IMR-90 (cell line): ENCODE data around the gene ADGRV1. TPM values are rescaled to one million over a fixed set of nuclear protein-coding genes. Genes with fewer than 3 reads are reported as not detected.

ENCODE experiments used
- ATAC-seq: fragments of 200-7000 bp; cut with Tn5 transposase; 2 replicates; pipeline ENCODE4 v1.9.1; 2020; ENCODE audit warnings: low read depth, mild to moderate bottlenecking, moderate library complexity
- BruUV-seq: library from RNA; stranded (reverse); fragments of 400-500 nt; replicated peaks from 2 replicates; lab custom pipeline; 2021; lab: Mats Ljungman, UMichigan
- CTCF ChIA-PET: fragments of 300-600 bp; formaldehyde crosslinking; extraction: SDS; loops from one replicate; lab custom pipeline; 2021; ENCODE audit warnings: antibody characterized with exemption; lab: Yijun Ruan, JAX
- POLR2A ChIA-PET: fragments of 300-600 bp; sonication (Branson Sonifier 250); formaldehyde crosslinking; loops from one replicate; lab custom pipeline; 2022; ENCODE audit warnings: antibody characterized with exemption; ENCODE audit not compliant: unreplicated experiment; lab: Charles Lee
- DNase-seq: peaks from one replicate; pipeline ENCODE4 v3.0.0; 2013
- H2AFZ ChIP-seq: replicated peaks from 2 replicates; pipeline ENCODE3; 2013; ENCODE audit warnings: low read length, mild to moderate bottlenecking; ENCODE audit not compliant: poor library complexity
- H2AK5ac ChIP-seq: 2 replicates; pipeline ENCODE4 v1.6.1; 2013; ENCODE audit warnings: low read depth, low read length, inconsistent platforms
- H2AK9ac ChIP-seq: replicated peaks from 2 replicates; pipeline ENCODE3; 2013; ENCODE audit warnings: mild to moderate bottlenecking, low read depth, low read length, moderate library complexity; ENCODE audit not compliant: poor library complexity
- H2BK120ac ChIP-seq: 2 replicates; pipeline ENCODE4 v1.6.1; 2013; ENCODE audit warnings: low read depth, low read length, inconsistent platforms
- H2BK15ac ChIP-seq: 3 replicates; pipeline ENCODE4 v1.6.1; 2013; ENCODE audit warnings: low read depth, low read length, inconsistent platforms
- H2BK20ac ChIP-seq: 2 replicates; pipeline ENCODE4 v1.6.1; 2013; ENCODE audit warnings: low read depth, mild to moderate bottlenecking, inconsistent platforms, low read length, moderate library complexity
- H2BK5ac ChIP-seq: 2 replicates; pipeline ENCODE4 v1.6.1; 2013; ENCODE audit warnings: mild to moderate bottlenecking, low read depth, low read length, inconsistent platforms; ENCODE audit not compliant: poor library complexity, severe bottlenecking
- H3K14ac ChIP-seq: replicated peaks from 2 replicates; pipeline ENCODE4 v1.6.1; 2013; ENCODE audit warnings: low read depth, low read length, inconsistent platforms
- H3K18ac ChIP-seq: 2 replicates; pipeline ENCODE4 v1.6.1; 2013; ENCODE audit warnings: low read depth, low read length, control low read depth
- H3K23ac ChIP-seq: 2 replicates; pipeline ENCODE4 v1.6.1; 2013; ENCODE audit warnings: low read depth, low read length, inconsistent platforms
- H3K27ac ChIP-seq: 2 replicates; pipeline ENCODE4 v1.5.1; 2013; ENCODE audit warnings: mild to moderate bottlenecking, control low read depth, low read length; ENCODE audit not compliant: insufficient read depth
- H3K27me3 ChIP-seq: 2 replicates; pipeline ENCODE4 v1.6.1; 2013; ENCODE audit warnings: low read length; ENCODE audit not compliant: control insufficient read depth, insufficient read depth
- H3K36me3 ChIP-seq: 2 replicates; pipeline ENCODE4 v1.6.1; 2013; ENCODE audit warnings: low read length, mixed read lengths; ENCODE audit not compliant: control insufficient read depth, insufficient read depth
- H3K4ac ChIP-seq: 2 replicates; pipeline ENCODE4 v1.6.1; 2013; ENCODE audit warnings: low read depth, low read length, inconsistent platforms
- H3K4me1 ChIP-seq: 2 replicates; pipeline ENCODE4 v1.6.1; 2013; ENCODE audit warnings: low read length, mixed read lengths; ENCODE audit not compliant: control insufficient read depth, insufficient read depth
- H3K4me2 ChIP-seq: 2 replicates; pipeline ENCODE4 v1.6.1; 2013; ENCODE audit warnings: low read depth, mild to moderate bottlenecking, control low read depth, low read length, moderate library complexity
- H3K4me3 ChIP-seq: 2 replicates; pipeline ENCODE4 v1.5.1; 2013; ENCODE audit warnings: low read depth, mild to moderate bottlenecking, control low read depth, low read length, moderate library complexity; ENCODE audit not compliant: insufficient read depth
- H3K56ac ChIP-seq: 2 replicates; pipeline ENCODE4 v1.6.1; 2013; ENCODE audit warnings: low read length, inconsistent platforms; ENCODE audit not compliant: insufficient read depth; ENCODE audit errors: extremely low read depth
- H3K79me1 ChIP-seq, 2 experiments: 2 replicates each; pipeline ENCODE4 v1.6.1; 2013; ENCODE audit warnings: low read length in 2 of 2, inconsistent platforms in 1 of 2, low read depth in 1 of 2
- H3K9ac ChIP-seq: 2 replicates; pipeline ENCODE4 v1.6.1; 2013; ENCODE audit warnings: low read depth, low read length, control low read depth
- H3K9me1 ChIP-seq: 2 replicates; pipeline ENCODE4 v1.6.1; 2013; ENCODE audit warnings: low read length, inconsistent platforms; ENCODE audit not compliant: insufficient read depth
- H3K9me3 ChIP-seq: 2 replicates; pipeline ENCODE4 v1.6.1; 2013; ENCODE audit warnings: low read length; ENCODE audit not compliant: control insufficient read depth, insufficient read depth
- H4K20me1 ChIP-seq: 2 replicates; pipeline ENCODE4 v1.6.1; 2013; ENCODE audit warnings: low read length, inconsistent platforms; ENCODE audit not compliant: insufficient read depth
- H4K5ac ChIP-seq: 2 replicates; pipeline ENCODE4 v1.6.1; 2013; ENCODE audit warnings: mild to moderate bottlenecking, low read depth, low read length, control low read depth
- H4K8ac ChIP-seq, 2 experiments: 2 replicates each; pipeline ENCODE4 v1.6.1; 2013; ENCODE audit warnings: low read depth in 2 of 2, low read length in 2 of 2, control low read depth in 1 of 2, inconsistent platforms in 1 of 2
- H4K91ac ChIP-seq: 2 replicates; pipeline ENCODE4 v1.6.1; 2013; ENCODE audit warnings: low read depth, low read length, inconsistent platforms; ENCODE audit not compliant: insufficient read depth
- BHLHE40 ChIP-seq: fragments of 150-350 bp; IDR thresholded peaks from 2 replicates; pipeline ENCODE4 v1.6.1; 2016; ENCODE audit warnings: mild to moderate bottlenecking, low read depth, low read length
- CEBPB ChIP-seq: IDR thresholded peaks from 2 replicates; pipeline ENCODE4 v1.6.1; 2012; ENCODE audit warnings: low read depth, low read length, improper control_type of control experiment
- CHD1 ChIP-seq: IDR thresholded peaks from 2 replicates; pipeline ENCODE4 v1.6.1; 2012; ENCODE audit warnings: low read depth, low read length, improper control_type of control experiment
- CTCF ChIP-seq: conservative IDR thresholded peaks from 2 replicates; pipeline ENCODE4 v1.5.1; 2012; ENCODE audit warnings: mild to moderate bottlenecking, low read depth, low read length, improper control_type of control experiment
- FOS ChIP-seq: fragments of 150-350 bp; IDR thresholded peaks from 2 replicates; pipeline ENCODE4 v1.6.1; 2016; ENCODE audit warnings: low read depth, low read length
- MAFK ChIP-seq: IDR thresholded peaks from 2 replicates; pipeline ENCODE4 v1.6.1; 2012; ENCODE audit warnings: low read depth, low read length, improper control_type of control experiment
- MAZ ChIP-seq: IDR thresholded peaks from 2 replicates; pipeline ENCODE4 v1.6.1; 2012; ENCODE audit warnings: low read depth, mild to moderate bottlenecking, low read length, improper control_type of control experiment, moderate library complexity, borderline replicate concordance
- MXI1 ChIP-seq: IDR thresholded peaks from 2 replicates; pipeline ENCODE4 v1.6.1; 2012; ENCODE audit warnings: low read depth, mild to moderate bottlenecking, low read length, moderate library complexity, borderline replicate concordance
- NFE2L2 ChIP-seq: fragments of 150-350 bp; IDR thresholded peaks from 2 replicates; pipeline ENCODE4 v1.6.1; 2016; ENCODE audit warnings: low read depth, mild to moderate bottlenecking, low read length
- POLR2A ChIP-seq: IDR thresholded peaks from 2 replicates; pipeline ENCODE4 v1.6.1; 2012; ENCODE audit warnings: mild to moderate bottlenecking, low read depth, low read length
- RAD21 ChIP-seq: IDR thresholded peaks from 2 replicates; pipeline ENCODE4 v1.6.1; 2012; ENCODE audit warnings: low read length, improper control_type of control experiment
- RCOR1 ChIP-seq: IDR thresholded peaks from 2 replicates; pipeline ENCODE4 v1.6.1; 2012; ENCODE audit warnings: mild to moderate bottlenecking, low read length, improper control_type of control experiment; ENCODE audit not compliant: insufficient replicate concordance
- RFX5 ChIP-seq: IDR thresholded peaks from 2 replicates; pipeline ENCODE4 v1.8.0; 2012; ENCODE audit warnings: low read depth, mild to moderate bottlenecking, low read length, moderate library complexity
- SMC3 ChIP-seq: fragments of 150-350 bp; IDR thresholded peaks from 2 replicates; pipeline ENCODE4 v1.6.1; 2016; ENCODE audit warnings: low read depth, mild to moderate bottlenecking, antibody characterized with exemption, low read length, moderate library complexity
- WGBS, 2 experiments: methylation state at CpG; one replicate each; pipeline versions ENCODE4 v1.1.5 to v1.1.7; 2013; ENCODE audit warnings: missing lambda C conversion rate in 2 of 2; ENCODE audit not compliant: insufficient read length in 1 of 2; ENCODE audit errors: extremely low coverage in 2 of 2; 5-methylcytosine and 5-hydroxymethylcytosine counted together
- dilution Hi-C: fragments of 300-500 bp; cut with HindIII; formaldehyde crosslinking; loops from one replicate; pipeline ENCODE4 v1.14.3; 2018; ENCODE audit warnings: low sequenced_read_pairs; ENCODE audit not compliant: unreplicated experiment
- in situ Hi-C: fragments of 300-500 bp; cut with MboI; formaldehyde crosslinking; loops from 3 replicates; pipeline ENCODE4 v1.14.3; 2019; ENCODE audit warnings: low sequenced_read_pairs, inconsistent platforms, mixed read lengths
- intact Hi-C: fragments of 100-400 bp; cut with micrococcal nuclease; formaldehyde crosslinking; loops from 2 replicates; pipeline ENCODE4 v1.10.0; 2022
- polyA plus RNA-seq, 3 experiments: library from polyadenylated mRNA; depleted of rRNA; stranded (reverse); fragments of >200 nt; gene quantifications; 2 replicates each; pipeline ENCODE4 v1.2.3, GENCODE V29; 2012; ENCODE audit warnings: low replicate concordance in 1 of 3
- total RNA-seq: library from RNA; depleted of rRNA; stranded (reverse); fragments of >200 nt; gene quantifications from 2 replicates; pipeline ENCODE4 v1.2.3, GENCODE V29; 2012
- TF ChIP-seq, protein P1 (sequence below): fragments of 150-350 bp; IDR thresholded peaks from 2 replicates; pipeline ENCODE4 v1.6.1; 2016; ENCODE audit warnings: low read depth, mild to moderate bottlenecking, low read length, moderate library complexity, borderline replicate concordance
- TF ChIP-seq, protein P2 (sequence below): fragments of 150-350 bp; IDR thresholded peaks from 2 replicates; pipeline ENCODE4 v1.6.1; 2017; ENCODE audit warnings: mild to moderate bottlenecking, antibody characterized with exemption, low read length, low read depth

ADGRV1 gene
- total and polyA plus RNA-seq, 2 of the 4 experiments (the other 2 are of a cell fraction): under 0.01 TPM; not detected in 1

DNA sequence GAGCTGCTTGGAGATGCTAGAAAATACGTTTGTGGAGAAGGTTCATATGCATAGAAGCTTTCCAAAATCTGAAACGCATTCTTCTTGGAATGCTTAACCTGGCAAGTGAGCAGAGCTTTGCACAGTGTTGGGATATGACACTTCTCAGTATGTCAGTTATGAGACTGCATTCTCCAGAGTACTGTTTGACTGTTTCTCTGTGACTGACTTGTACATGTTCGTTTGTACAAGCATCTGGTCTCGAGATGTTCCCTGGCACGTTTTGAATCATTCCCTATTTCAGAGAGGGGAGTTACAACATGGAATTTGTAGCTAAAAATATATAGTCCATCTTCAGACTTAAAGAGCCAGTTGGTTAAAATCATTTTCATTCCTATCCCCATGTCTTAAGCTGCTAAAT is 552.1 kb downstream of the ADGRV1 start:
- no peaks in the 10 kb centered on the region for H3K4me1 ChIP-seq
- H3K23ac ChIP-seq: no peak overlapping the region
- no peak overlapping the region for H3K56ac ChIP-seq
- H2AK5ac ChIP-seq: no peak overlapping the region
- TF ChIP-seq MXI1: no peak
- no peak for TF ChIP-seq FOS
- no peak for TF ChIP-seq MAFK
- no peak for TF ChIP-seq SMC3
- TF ChIP-seq, protein P1, sequence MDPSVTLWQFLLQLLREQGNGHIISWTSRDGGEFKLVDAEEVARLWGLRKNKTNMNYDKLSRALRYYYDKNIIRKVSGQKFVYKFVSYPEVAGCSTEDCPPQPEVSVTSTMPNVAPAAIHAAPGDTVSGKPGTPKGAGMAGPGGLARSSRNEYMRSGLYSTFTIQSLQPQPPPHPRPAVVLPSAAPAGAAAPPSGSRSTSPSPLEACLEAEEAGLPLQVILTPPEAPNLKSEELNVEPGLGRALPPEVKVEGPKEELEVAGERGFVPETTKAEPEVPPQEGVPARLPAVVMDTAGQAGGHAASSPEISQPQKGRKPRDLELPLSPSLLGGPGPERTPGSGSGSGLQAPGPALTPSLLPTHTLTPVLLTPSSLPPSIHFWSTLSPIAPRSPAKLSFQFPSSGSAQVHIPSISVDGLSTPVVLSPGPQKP: no peak
- TF ChIP-seq CEBPB: no peak
- TF ChIP-seq RAD21: no peak
- TF ChIP-seq MAZ: no peak
- no peak for TF ChIP-seq NFE2L2
- no peak for TF ChIP-seq BHLHE40
- TF ChIP-seq RCOR1: no peak
- TF ChIP-seq CHD1: no peak
- no peak for TF ChIP-seq RFX5
- TF ChIP-seq POLR2A: no peak
- no peak for TF ChIP-seq CTCF
- TF ChIP-seq, protein P2, sequence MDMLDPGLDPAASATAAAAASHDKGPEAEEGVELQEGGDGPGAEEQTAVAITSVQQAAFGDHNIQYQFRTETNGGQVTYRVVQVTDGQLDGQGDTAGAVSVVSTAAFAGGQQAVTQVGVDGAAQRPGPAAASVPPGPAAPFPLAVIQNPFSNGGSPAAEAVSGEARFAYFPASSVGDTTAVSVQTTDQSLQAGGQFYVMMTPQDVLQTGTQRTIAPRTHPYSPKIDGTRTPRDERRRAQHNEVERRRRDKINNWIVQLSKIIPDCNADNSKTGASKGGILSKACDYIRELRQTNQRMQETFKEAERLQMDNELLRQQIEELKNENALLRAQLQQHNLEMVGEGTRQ: no peak
- H4K8ac ChIP-seq: no peak overlapping the region
- no peak overlapping the region for H3K27ac ChIP-seq
- ChIA-PET CTCF (interaction anchor here (1.0 to 4.0 kb wide), 3 partner anchors 31 to 308 kb away, joined by 3 to 19 read pairs (median 3); partner anchors contain the start of gene ARRDC3), POLR2A (interaction anchor here (0.6 to 1.1 kb wide), 2 partner anchors 260 to 272 kb away, joined by 5 to 8 read pairs; partner anchors contain the start of gene ARRDC3)
- no peak overlapping the region for H3K14ac ChIP-seq
- no peaks in the 10 kb centered on the region for H3K9me3 ChIP-seq
- H3K4me3 ChIP-seq: no peak overlapping the region
- DNase-seq (peak; percentile 35), ATAC-seq (peak; percentile 53)
- H4K5ac ChIP-seq: no peak overlapping the region
- no peak overlapping the region for H2AFZ ChIP-seq
- no peak overlapping the region for H3K4me2 ChIP-seq
- H3K79me1 ChIP-seq: no peaks in the 10 kb centered on the region
- H3K9ac ChIP-seq: no peak overlapping the region
- no peaks in the 10 kb centered on the region for H4K20me1 ChIP-seq
- H2BK120ac ChIP-seq: no peak overlapping the region
- H2BK15ac ChIP-seq: no peak overlapping the region
- no peak overlapping the region for H2AK9ac ChIP-seq
- in situ Hi-C loops: no loop called here
- no peaks in the 10 kb centered on the region for H3K36me3 ChIP-seq
- intact Hi-C loops: no loop called here
- H3K18ac ChIP-seq: no peak overlapping the region
- no peaks in the 10 kb centered on the region for H3K9me1 ChIP-seq
- no peak overlapping the region for H3K4ac ChIP-seq
- H3K27me3 ChIP-seq: no peaks in the 10 kb centered on the region
- BruUV-seq: no TSS peak
- WGBS, 2 experiments: 0% methylated on average over 2 of the region's 5 CpGs; no CpG with 5 or more reads in 1 of the 2 experiments
- H2BK20ac ChIP-seq: no peak overlapping the region
- no peak overlapping the region for H4K91ac ChIP-seq
- no peak overlapping the region for H2BK5ac ChIP-seq
- dilution Hi-C loops: no loop called here
